MCF 10A (cell line): ENCODE measurements around the gene CSF2. TPM values are rescaled to one million over a fixed set of nuclear protein-coding genes. Genes with fewer than 3 reads are reported as not detected.

ENCODE experiments used
- BruUV-seq: library from RNA; stranded (reverse); fragments of 400-500 nt; replicated peaks from 2 replicates; lab custom pipeline; 2021; lab: Mats Ljungman, UMichigan
- CTCF ChIA-PET: fragments of 300-600 bp; sonication (Branson Sonifier 250); formaldehyde crosslinking; extraction: SDS; loops from one replicate; lab custom pipeline; 2021; ENCODE audit warnings: antibody characterized with exemption, inconsistent platforms; lab: Yijun Ruan, JAX
- POLR2A ChIA-PET: fragments of 300-600, 350-650 bp; sonication (Branson Sonifier 250); formaldehyde crosslinking; extraction: SDS; loops from one replicate; lab custom pipeline; 2020; ENCODE audit warnings: antibody characterized with exemption, inconsistent platforms; lab: Yijun Ruan, JAX
- DNase-seq: peaks from one replicate; pipeline ENCODE4 v3.0.0-alpha.2; 2018; ENCODE audit not compliant: unreplicated experiment
- H3K27ac Mint-ChIP-seq: one replicate; pipeline ENCODE4 v1.8.0; 2022; ENCODE audit warnings: mild to moderate bottlenecking, low read depth, mixed read lengths; ENCODE audit not compliant: unreplicated experiment
- H3K27me3 Mint-ChIP-seq: one replicate; pipeline ENCODE4 v1.8.0; 2022; ENCODE audit warnings: mixed read lengths; ENCODE audit not compliant: insufficient read depth, unreplicated experiment
- H3K36me3 Mint-ChIP-seq: one replicate; pipeline ENCODE4 v1.8.0; 2022; ENCODE audit warnings: mild to moderate bottlenecking, moderate library complexity, mixed read lengths; ENCODE audit not compliant: insufficient read depth, unreplicated experiment
- H3K4me1 Mint-ChIP-seq: one replicate; pipeline ENCODE4 v1.8.0; 2022; ENCODE audit warnings: mixed read lengths; ENCODE audit not compliant: insufficient read depth, unreplicated experiment
- H3K4me3 Mint-ChIP-seq: one replicate; pipeline ENCODE4 v1.8.0; 2022; ENCODE audit warnings: mild to moderate bottlenecking, moderate library complexity, mixed read lengths; ENCODE audit not compliant: unreplicated experiment
- H3K9me3 Mint-ChIP-seq: one replicate; pipeline ENCODE4 v1.8.0; 2022; ENCODE audit warnings: mixed read lengths; ENCODE audit not compliant: unreplicated experiment
- CTCF ChIP-seq: fragments of 200-600 bp; IDR thresholded peaks from one replicate; pipeline ENCODE4 v1.8.0; 2022; ENCODE audit warnings: antibody characterized with exemption, mild to moderate bottlenecking; ENCODE audit not compliant: unreplicated experiment
- intact Hi-C: fragments of 100-400 bp; cut with micrococcal nuclease; formaldehyde crosslinking; loops from 2 replicates; pipeline ENCODE4 v1.14.1; 2022
- total RNA-seq: library from RNA; stranded (reverse); gene quantifications from 2 replicates; pipeline ENCODE4 v1.2.3, GENCODE V29; 2022

Gene CSF2
- total RNA-seq, 1 experiment from 2014 or later, result not detected

GRCh38 chr5:132066871-132067270, 6.7 kb upstream of the CSF2 start:
- POLR2A ChIA-PET, result no interaction called here
- intact Hi-C loops, result loop anchor here (5.0 kb wide), 1 partner anchor 320 kb away; no protein-coding TSS in a partner anchor
- no TSS peak for BruUV-seq
- peaks cover 5% of the 10 kb centered on the region for H3K4me1 Mint-ChIP-seq
- no peaks in the 10 kb centered on the region for H3K27me3 Mint-ChIP-seq
- no peak overlapping the region for H3K27ac Mint-ChIP-seq
- CTCF ChIA-PET, result interaction anchor here (0.6 to 7.2 kb wide), 13 partner anchors 17 to 671 kb away, joined by 3 to 74 read pairs (median 4); partner anchors contain the start of gene KIF3A
- no peaks in the 10 kb centered on the region for H3K36me3 Mint-ChIP-seq
- no peaks in the 10 kb centered on the region for H3K9me3 Mint-ChIP-seq
- no peak for TF ChIP-seq CTCF
- no peak for DNase-seq
- no peak overlapping the region for H3K4me3 Mint-ChIP-seq

- ChIA-PET CTCF (interaction anchor here (0.7 to 7.2 kb wide), 8 partner anchors 17 to 478 kb away, joined by 3 to 74 read pairs (median 4); no protein-coding TSS in a partner anchor), POLR2A (no interaction called here)
- no peaks in the 10 kb centered on the region for H3K36me3 Mint-ChIP-seq
- no peaks in the 10 kb centered on the region for H3K9me3 Mint-ChIP-seq
- no peak overlapping the region for H3K4me3 Mint-ChIP-seq
- H3K27ac Mint-ChIP-seq, result no peak overlapping the region
- H3K27me3 Mint-ChIP-seq, result no peaks in the 10 kb centered on the region
- peaks cover 8% of the 10 kb centered on the region for H3K4me1 Mint-ChIP-seq
- no TSS peak for BruUV-seq
- intact Hi-C loops, result loop anchor here (5.0 kb wide), 1 partner anchor 320 kb away; no protein-coding TSS in a partner anchor
- TF ChIP-seq CTCF, result no peak
- no peak for DNase-seq
Observed at GRCh38 chr5:132067451-132067850, 6.1 kb upstream of the CSF2 start.

- BruUV-seq, result no TSS peak
- TF ChIP-seq CTCF, result no peak
- no peak overlapping the region for H3K27ac Mint-ChIP-seq
- ChIA-PET POLR2A (no interaction called here), CTCF (interaction anchor here (0.7 to 1.8 kb wide), 4 partner anchors 14 to 479 kb away, joined by 3 to 5 read pairs (median 4); no protein-coding TSS in a partner anchor)
- intact Hi-C loops, result loop anchor here (5.0 kb wide), 1 partner anchor 319 kb away; no protein-coding TSS in a partner anchor
- DNase-seq, result no peak
- H3K4me1 Mint-ChIP-seq, result peaks cover 12% of the 10 kb centered on the region
- H3K4me3 Mint-ChIP-seq, result no peak overlapping the region
- H3K36me3 Mint-ChIP-seq, result no peaks in the 10 kb centered on the region
- no peaks in the 10 kb centered on the region for H3K27me3 Mint-ChIP-seq
- H3K9me3 Mint-ChIP-seq, result no peaks in the 10 kb centered on the region
Observed at GRCh38 chr5:132067941-132068808, 5.4 kb upstream of the CSF2 start.

- H3K27me3 Mint-ChIP-seq, result no peaks in the 10 kb centered on the region
- no peak for TF ChIP-seq CTCF
- peaks cover 26% of the 10 kb centered on the region for H3K4me1 Mint-ChIP-seq
- BruUV-seq, result no TSS peak
- no peak for DNase-seq
- CTCF ChIA-PET, result no interaction called here
- no peak overlapping the region for H3K27ac Mint-ChIP-seq
- intact Hi-C loops, result loop anchor here (5.0 kb wide), 1 partner anchor 318 kb away; no protein-coding TSS in a partner anchor
- no peaks in the 10 kb centered on the region for H3K9me3 Mint-ChIP-seq
- no peak overlapping the region for H3K4me3 Mint-ChIP-seq
- POLR2A ChIA-PET, result no interaction called here
- H3K36me3 Mint-ChIP-seq, result no peaks in the 10 kb centered on the region
Observed at GRCh38 chr5:132069561-132069960, 4.0 kb upstream of the CSF2 start.
